Liver (tissue), 9 donors: ENCODE results near the gene CATSPERB. TPM values are rescaled to one million over a fixed set of nuclear protein-coding genes. Genes with fewer than 3 reads are reported as not detected.

Experiments
- DNase-seq: peaks from one replicate; pipeline ENCODE4 v3.0.0-alpha.2; 2017; ENCODE audit warnings: low spot score
- H3K27ac ChIP-seq, 2 donors: one replicate each; pipeline ENCODE4 v1.7.0; 2013; ENCODE audit warnings: inconsistent platforms in 2 of 2, low read length in 2 of 2, control low read depth in 1 of 2, low read depth in 1 of 2, mild to moderate bottlenecking in 1 of 2
- H3K27me3 ChIP-seq, 4 donors: one replicate each; pipeline versions ENCODE4 v1.6.1 to v1.7.0; 2013; ENCODE audit warnings: low read length in 3 of 4, inconsistent platforms in 1 of 4, mild to moderate bottlenecking in 1 of 4, moderate library complexity in 1 of 4; ENCODE audit not compliant: control insufficient read depth in 4 of 4, insufficient read depth in 4 of 4
- H3K36me3 ChIP-seq, 4 donors: one replicate each; pipeline versions ENCODE4 v1.6.1 to v1.7.0; 2013; ENCODE audit warnings: low read length in 3 of 4, mild to moderate bottlenecking in 3 of 4, low read depth in 1 of 4, moderate library complexity in 1 of 4; ENCODE audit not compliant: control insufficient read depth in 4 of 4, insufficient read depth in 3 of 4
- H3K4me1 ChIP-seq, 4 donors: one replicate each; pipeline versions ENCODE4 v1.6.1 to v1.7.0; 2013; ENCODE audit warnings: low read length in 3 of 4, mild to moderate bottlenecking in 3 of 4, moderate library complexity in 1 of 4; ENCODE audit not compliant: control insufficient read depth in 4 of 4, insufficient read depth in 4 of 4
- H3K4me3 ChIP-seq, 3 donors: one replicate each; pipeline versions ENCODE4 v1.6.1 to v1.7.0; 2013; ENCODE audit warnings: low read length in 3 of 3, control low read depth in 1 of 3, low read depth in 1 of 3, mild to moderate bottlenecking in 1 of 3
- H3K9ac ChIP-seq, 2 donors: one replicate each; pipeline ENCODE4 v1.7.0; 2013; ENCODE audit warnings: low read length in 2 of 2, mild to moderate bottlenecking in 2 of 2, moderate library complexity in 2 of 2, control low read depth in 1 of 2, low read depth in 1 of 2
- H3K9me3 ChIP-seq, 4 donors: one replicate each; pipeline versions ENCODE4 v1.6.1 to v1.7.0; 2013; ENCODE audit warnings: low read length in 3 of 4; ENCODE audit not compliant: control insufficient read depth in 4 of 4
- EGR1 ChIP-seq, 2 donors: IDR thresholded peaks; 2 replicates each; pipeline ENCODE4 v1.6.1; 2016 to 2018; ENCODE audit warnings: antibody characterized with exemption in 2 of 2, low read depth in 2 of 2
- FOXA1 ChIP-seq: IDR thresholded peaks from 2 replicates; pipeline ENCODE4 v1.6.1; 2016; ENCODE audit warnings: antibody characterized with exemption
- FOXA2 ChIP-seq: IDR thresholded peaks from 2 replicates; pipeline ENCODE4 v1.6.1; 2016; ENCODE audit warnings: antibody characterized with exemption
- GABPA ChIP-seq, 2 donors: IDR thresholded peaks in 1 of 2; conservative IDR thresholded peaks in 1 of 2; 2 replicates each; pipeline ENCODE4 v1.6.1; 2016; ENCODE audit warnings: antibody characterized with exemption in 2 of 2, mild to moderate bottlenecking in 1 of 2, moderate library complexity in 1 of 2
- HNF4A ChIP-seq, 2 donors: conservative IDR thresholded peaks; 2 replicates each; pipeline ENCODE4 v1.6.1; 2016; ENCODE audit warnings: antibody characterized with exemption in 2 of 2, mild to moderate bottlenecking in 2 of 2
- HNF4G ChIP-seq: IDR thresholded peaks from 2 replicates; pipeline ENCODE4 v1.6.1; 2016; ENCODE audit warnings: antibody characterized with exemption
- RAD21 ChIP-seq, 2 donors: IDR thresholded peaks; 2 replicates each; pipeline ENCODE4 v1.6.1; 2016; ENCODE audit warnings: antibody characterized with exemption in 2 of 2, mild to moderate bottlenecking in 2 of 2
- RXRA ChIP-seq, 2 donors: IDR thresholded peaks; 2 replicates each; pipeline ENCODE4 v1.6.1; 2017 to 2018; ENCODE audit warnings: antibody characterized with exemption in 2 of 2, mild to moderate bottlenecking in 1 of 2
- YY1 ChIP-seq: IDR thresholded peaks from 2 replicates; pipeline ENCODE4 v1.6.1; 2016; ENCODE audit warnings: antibody characterized with exemption, mild to moderate bottlenecking
- WGBS: extraction: QIAGEN DNeasy Blood & Tissue Kit; methylation state at CpG from one replicate; pipeline ENCODE4 v1.1.7; 2013; 5-methylcytosine and 5-hydroxymethylcytosine counted together
- polyA plus RNA-seq, 2 donors: library from polyadenylated mRNA; stranded (reverse) in 1 of 2; unstranded in 1 of 2; fragments of 200-250 nt in 1 of 2; fragments of >200 nt in 1 of 2; fragmentation: Nextera tagmentation in 1 of 2; extraction: Ambion mirVana in 1 of 2; gene quantifications; one replicate each; pipeline versions ENCODE4 v1.2.1 to v1.2.3, GENCODE V29; 2013 to 2015
- total RNA-seq, 2 donors: library from RNA; depleted of rRNA; stranded (reverse); fragments of >200 nt; gene quantifications; one replicate each; pipeline ENCODE4 v1.2.3, GENCODE V29; 2014
- TF ChIP-seq, protein P1 (sequence below): IDR thresholded peaks from 2 replicates; pipeline ENCODE4 v1.6.1; 2016; ENCODE audit warnings: antibody characterized with exemption, mild to moderate bottlenecking
- TF ChIP-seq, protein P2 (sequence below): IDR thresholded peaks from 2 replicates; pipeline ENCODE4 v1.6.1; 2016; ENCODE audit warnings: antibody characterized with exemption
- TF ChIP-seq, protein P3 (sequence below): IDR thresholded peaks from 2 replicates; pipeline ENCODE4 v1.6.1; 2016; ENCODE audit warnings: antibody characterized with exemption
- TF ChIP-seq, protein P4 (sequence below): fragments of 150-350 bp; IDR thresholded peaks from 2 replicates; pipeline ENCODE4 v1.5.1; 2017; ENCODE audit warnings: improper control_type of control experiment, low read depth, low read length; ENCODE audit not compliant: missing input control
- TF ChIP-seq, protein P5 (sequence below): IDR thresholded peaks from 2 replicates; pipeline ENCODE4 v1.6.1; 2016; ENCODE audit warnings: antibody characterized with exemption
- donor health status: healthy.
- donor health status: healthy.
- donor health status: healthy.
- donor health status: healthy.
- donor health status: healthy.

Gene CATSPERB
- total and polyA plus RNA-seq, 4 donors = 0.01 to 0.59 (median 0.07) TPM; not detected in 1

DNA sequence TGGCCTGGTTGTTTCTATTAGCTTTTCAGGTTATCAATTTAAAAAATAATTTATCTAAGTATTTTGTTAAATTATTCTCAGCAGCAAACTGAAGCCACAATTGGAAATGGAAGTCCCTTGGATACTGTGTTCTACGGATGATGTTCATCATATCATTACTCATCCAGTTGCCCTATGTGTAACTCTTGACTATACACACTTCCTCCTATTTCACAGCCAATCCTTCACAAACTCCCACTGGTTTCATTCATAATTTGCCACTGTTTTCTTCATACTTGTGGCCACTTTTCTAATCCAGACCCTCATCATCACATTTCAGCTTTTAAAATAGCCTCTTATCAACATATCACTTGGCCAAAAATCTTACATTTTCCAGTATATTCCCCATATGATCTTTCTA, 84.0 kb downstream of the CATSPERB start:
- H3K9ac ChIP-seq = no peak overlapping the region
- H3K27ac ChIP-seq = no peak overlapping the region
- TF ChIP-seq RXRA (IDR thresholded peaks at IDR 0.05) (no peak), YY1 (no peak), EGR1 (IDR thresholded peaks at IDR 0.05; ENCODE audit: low read depth in 2 of 2) (no peak), HNF4A (conservative IDR thresholded peaks at IDR 0.05) (no peak), HNF4G (no peak), FOXA2 (no peak), FOXA1 (no peak), GABPA (IDR thresholded peaks at IDR 0.05 in 1 of 2, conservative IDR thresholded peaks at IDR 0.05 in 1 of 2) (no peak)
- TF ChIP-seq, protein P1, sequence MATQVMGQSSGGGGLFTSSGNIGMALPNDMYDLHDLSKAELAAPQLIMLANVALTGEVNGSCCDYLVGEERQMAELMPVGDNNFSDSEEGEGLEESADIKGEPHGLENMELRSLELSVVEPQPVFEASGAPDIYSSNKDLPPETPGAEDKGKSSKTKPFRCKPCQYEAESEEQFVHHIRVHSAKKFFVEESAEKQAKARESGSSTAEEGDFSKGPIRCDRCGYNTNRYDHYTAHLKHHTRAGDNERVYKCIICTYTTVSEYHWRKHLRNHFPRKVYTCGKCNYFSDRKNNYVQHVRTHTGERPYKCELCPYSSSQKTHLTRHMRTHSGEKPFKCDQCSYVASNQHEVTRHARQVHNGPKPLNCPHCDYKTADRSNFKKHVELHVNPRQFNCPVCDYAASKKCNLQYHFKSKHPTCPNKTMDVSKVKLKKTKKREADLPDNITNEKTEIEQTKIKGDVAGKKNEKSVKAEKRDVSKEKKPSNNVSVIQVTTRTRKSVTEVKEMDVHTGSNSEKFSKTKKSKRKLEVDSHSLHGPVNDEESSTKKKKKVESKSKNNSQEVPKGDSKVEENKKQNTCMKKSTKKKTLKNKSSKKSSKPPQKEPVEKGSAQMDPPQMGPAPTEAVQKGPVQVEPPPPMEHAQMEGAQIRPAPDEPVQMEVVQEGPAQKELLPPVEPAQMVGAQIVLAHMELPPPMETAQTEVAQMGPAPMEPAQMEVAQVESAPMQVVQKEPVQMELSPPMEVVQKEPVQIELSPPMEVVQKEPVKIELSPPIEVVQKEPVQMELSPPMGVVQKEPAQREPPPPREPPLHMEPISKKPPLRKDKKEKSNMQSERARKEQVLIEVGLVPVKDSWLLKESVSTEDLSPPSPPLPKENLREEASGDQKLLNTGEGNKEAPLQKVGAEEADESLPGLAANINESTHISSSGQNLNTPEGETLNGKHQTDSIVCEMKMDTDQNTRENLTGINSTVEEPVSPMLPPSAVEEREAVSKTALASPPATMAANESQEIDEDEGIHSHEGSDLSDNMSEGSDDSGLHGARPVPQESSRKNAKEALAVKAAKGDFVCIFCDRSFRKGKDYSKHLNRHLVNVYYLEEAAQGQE = no peak
- TF ChIP-seq, protein P2, sequence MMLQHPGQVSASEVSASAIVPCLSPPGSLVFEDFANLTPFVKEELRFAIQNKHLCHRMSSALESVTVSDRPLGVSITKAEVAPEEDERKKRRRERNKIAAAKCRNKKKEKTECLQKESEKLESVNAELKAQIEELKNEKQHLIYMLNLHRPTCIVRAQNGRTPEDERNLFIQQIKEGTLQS = no peak
- TF ChIP-seq, protein P3, sequence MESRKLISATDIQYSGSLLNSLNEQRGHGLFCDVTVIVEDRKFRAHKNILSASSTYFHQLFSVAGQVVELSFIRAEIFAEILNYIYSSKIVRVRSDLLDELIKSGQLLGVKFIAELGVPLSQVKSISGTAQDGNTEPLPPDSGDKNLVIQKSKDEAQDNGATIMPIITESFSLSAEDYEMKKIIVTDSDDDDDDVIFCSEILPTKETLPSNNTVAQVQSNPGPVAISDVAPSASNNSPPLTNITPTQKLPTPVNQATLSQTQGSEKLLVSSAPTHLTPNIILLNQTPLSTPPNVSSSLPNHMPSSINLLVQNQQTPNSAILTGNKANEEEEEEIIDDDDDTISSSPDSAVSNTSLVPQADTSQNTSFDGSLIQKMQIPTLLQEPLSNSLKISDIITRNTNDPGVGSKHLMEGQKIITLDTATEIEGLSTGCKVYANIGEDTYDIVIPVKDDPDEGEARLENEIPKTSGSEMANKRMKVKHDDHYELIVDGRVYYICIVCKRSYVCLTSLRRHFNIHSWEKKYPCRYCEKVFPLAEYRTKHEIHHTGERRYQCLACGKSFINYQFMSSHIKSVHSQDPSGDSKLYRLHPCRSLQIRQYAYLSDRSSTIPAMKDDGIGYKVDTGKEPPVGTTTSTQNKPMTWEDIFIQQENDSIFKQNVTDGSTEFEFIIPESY = no peak
- TF ChIP-seq, protein P4, sequence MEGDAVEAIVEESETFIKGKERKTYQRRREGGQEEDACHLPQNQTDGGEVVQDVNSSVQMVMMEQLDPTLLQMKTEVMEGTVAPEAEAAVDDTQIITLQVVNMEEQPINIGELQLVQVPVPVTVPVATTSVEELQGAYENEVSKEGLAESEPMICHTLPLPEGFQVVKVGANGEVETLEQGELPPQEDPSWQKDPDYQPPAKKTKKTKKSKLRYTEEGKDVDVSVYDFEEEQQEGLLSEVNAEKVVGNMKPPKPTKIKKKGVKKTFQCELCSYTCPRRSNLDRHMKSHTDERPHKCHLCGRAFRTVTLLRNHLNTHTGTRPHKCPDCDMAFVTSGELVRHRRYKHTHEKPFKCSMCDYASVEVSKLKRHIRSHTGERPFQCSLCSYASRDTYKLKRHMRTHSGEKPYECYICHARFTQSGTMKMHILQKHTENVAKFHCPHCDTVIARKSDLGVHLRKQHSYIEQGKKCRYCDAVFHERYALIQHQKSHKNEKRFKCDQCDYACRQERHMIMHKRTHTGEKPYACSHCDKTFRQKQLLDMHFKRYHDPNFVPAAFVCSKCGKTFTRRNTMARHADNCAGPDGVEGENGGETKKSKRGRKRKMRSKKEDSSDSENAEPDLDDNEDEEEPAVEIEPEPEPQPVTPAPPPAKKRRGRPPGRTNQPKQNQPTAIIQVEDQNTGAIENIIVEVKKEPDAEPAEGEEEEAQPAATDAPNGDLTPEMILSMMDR = no peak
- H3K4me1 ChIP-seq = no peaks in the 10 kb centered on the region
- DNase-seq = no peak
- H3K4me3 ChIP-seq = no peak overlapping the region
- H3K36me3 ChIP-seq = no peaks in the 10 kb centered on the region
- WGBS = 87% methylated on average over 1 of the region's 1 CpG
- H3K9me3 ChIP-seq = no peaks in the 10 kb centered on the region
- no peaks in the 10 kb centered on the region for H3K27me3 ChIP-seq

DNA sequence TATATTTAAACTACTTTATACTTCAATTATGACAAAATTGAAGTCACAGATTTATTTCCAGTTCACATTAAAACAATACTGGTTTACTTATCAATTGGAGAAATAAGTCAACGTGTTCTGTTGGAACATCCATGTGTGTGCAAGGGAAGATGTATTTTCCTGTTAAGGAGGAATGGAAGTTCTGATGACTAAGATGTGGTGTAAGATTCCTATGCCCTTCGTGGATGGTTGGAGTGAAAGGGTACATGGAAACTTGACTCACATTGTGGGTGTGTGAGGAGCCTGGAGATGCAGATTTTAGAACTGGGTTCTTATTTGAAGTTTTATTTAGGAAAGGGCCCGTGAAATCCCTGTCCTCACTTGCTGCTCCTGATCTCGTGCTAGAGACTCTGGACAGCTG, 95.3 kb downstream of the CATSPERB start:
- no peak overlapping the region for H3K9ac ChIP-seq
- H3K4me1 ChIP-seq = no peaks in the 10 kb centered on the region
- no peak overlapping the region for H3K4me3 ChIP-seq
- H3K36me3 ChIP-seq = no peaks in the 10 kb centered on the region
- H3K27me3 ChIP-seq = no peaks in the 10 kb centered on the region
- H3K27ac ChIP-seq = no peak overlapping the region
- WGBS = 76% methylated on average over 4 of the region's 4 CpGs
- H3K9me3 ChIP-seq = no peaks in the 10 kb centered on the region
- DNase-seq = no peak
- TF ChIP-seq, protein P4 = no peak
- TF ChIP-seq YY1 = no peak
- TF ChIP-seq, protein P5, sequence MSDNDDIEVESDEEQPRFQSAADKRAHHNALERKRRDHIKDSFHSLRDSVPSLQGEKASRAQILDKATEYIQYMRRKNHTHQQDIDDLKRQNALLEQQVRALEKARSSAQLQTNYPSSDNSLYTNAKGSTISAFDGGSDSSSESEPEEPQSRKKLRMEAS = no peak
- TF ChIP-seq HNF4A (conservative IDR thresholded peaks at IDR 0.05) = no peak
- TF ChIP-seq FOXA2 = no peak
- TF ChIP-seq FOXA1 = no peak
- TF ChIP-seq, protein P2 = no peak
- TF ChIP-seq, protein P3 = no peak
- no peak for TF ChIP-seq RXRA (IDR thresholded peaks at IDR 0.05)
- no peak for TF ChIP-seq RAD21 (IDR thresholded peaks at IDR 0.05)
- no peak for TF ChIP-seq GABPA (IDR thresholded peaks at IDR 0.05 in 1 of 2, conservative IDR thresholded peaks at IDR 0.05 in 1 of 2)
